KOPT-K1 (cell line): ENCODE data around the gene CAV1.

Experiments used
- H3K27ac ChIP-seq: fragments of 200-600 bp; sonication (generic); 2 replicates; pipeline ENCODE4 v1.5.1; 2016; ENCODE audit warnings: antibody characterized with exemption, mild to moderate bottlenecking, low read depth, low read length; ENCODE audit not compliant: poor library complexity, severe bottlenecking
- H3K36me3 ChIP-seq: fragments of 200-600 bp; sonication (generic); 2 replicates; pipeline ENCODE4 v1.5.1; 2017; ENCODE audit warnings: antibody characterized with exemption, mild to moderate bottlenecking, low read length, moderate library complexity; ENCODE audit not compliant: insufficient read depth
- H3K9me3 ChIP-seq: fragments of 200-600 bp; sonication (generic); 2 replicates; pipeline ENCODE4 v1.5.1; 2017; ENCODE audit warnings: antibody characterized with exemption, low read length, mild to moderate bottlenecking; ENCODE audit not compliant: insufficient read depth, poor library complexity, severe bottlenecking

Gene CAV1

DNA sequence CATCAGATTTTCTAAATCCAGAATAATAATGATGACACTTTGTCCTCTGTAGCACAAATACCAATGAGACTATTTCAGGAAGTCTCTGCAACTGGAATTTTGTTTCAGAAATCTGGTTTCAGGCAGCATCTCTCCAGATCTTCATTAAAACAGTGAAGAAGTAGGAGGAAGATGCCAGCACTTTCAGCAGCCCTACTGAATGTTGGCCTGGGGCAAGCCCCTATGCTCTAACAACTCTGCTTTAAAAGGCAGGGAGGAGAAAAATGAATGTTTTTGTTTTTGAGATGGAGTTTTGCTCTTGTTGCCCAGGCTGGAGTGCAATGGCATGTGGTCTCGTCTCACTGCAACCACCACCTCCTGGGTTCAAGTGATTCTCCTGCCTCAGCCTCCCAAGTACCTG, 7.2 kb upstream of the CAV1 start:
- Histone ChIP-seq H3K9me3 (no peaks in the 10 kb centered on the region), H3K27ac (no peak overlapping the region), H3K36me3 (no peaks in the 10 kb centered on the region)

DNA sequence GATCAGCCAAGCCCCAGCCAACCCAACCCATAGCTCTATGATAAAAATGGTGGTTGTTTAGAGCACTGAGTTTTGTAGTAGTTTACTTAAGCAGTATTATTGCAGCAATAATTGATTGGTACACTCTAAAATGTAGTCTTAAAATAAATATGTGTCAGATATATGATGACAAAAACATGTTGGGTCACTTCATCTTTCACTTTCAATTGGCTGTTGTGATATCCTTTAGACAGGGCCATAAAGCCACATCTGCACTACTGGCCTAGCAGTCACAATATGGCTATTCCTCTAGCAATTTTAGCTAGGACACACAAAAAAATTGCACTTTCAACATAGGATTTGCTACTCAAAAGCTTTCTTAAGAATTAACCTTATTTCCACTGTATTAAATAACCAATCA, 5.9 kb upstream of the CAV1 start:
- Histone ChIP-seq H3K36me3 (no peaks in the 10 kb centered on the region), H3K9me3 (no peaks in the 10 kb centered on the region), H3K27ac (no peak overlapping the region)

DNA sequence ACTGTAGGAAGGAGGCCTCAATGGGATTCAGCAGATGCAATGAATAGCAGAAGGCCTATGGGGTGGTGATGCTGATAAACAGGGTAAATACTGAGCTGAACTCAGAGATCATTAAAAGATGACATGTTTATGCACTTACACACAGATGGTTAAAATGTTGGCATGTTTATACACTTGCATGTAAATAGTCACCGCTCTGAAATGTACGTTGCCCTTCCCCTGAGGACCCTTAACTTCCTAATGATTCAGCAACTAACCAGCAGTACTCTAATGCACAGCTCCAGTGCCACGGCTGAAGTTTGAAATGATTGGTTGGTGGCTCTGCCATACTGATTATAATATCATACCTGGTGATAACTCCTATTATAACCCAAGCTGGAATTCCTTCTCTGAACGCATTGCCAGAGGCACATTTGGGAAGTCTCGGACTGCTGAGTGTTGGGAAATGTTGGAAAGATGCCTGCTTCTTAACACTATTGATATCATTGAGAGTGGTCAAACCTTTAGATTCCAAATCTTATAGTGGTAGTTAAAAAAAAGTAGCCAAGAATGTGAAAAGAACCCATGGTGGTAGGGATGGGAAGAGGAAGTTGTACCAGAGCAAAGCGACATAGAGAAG, 3.7 kb upstream of the CAV1 start:
- Histone ChIP-seq H3K36me3 (no peaks in the 10 kb centered on the region), H3K9me3 (no peaks in the 10 kb centered on the region), H3K27ac (no peak overlapping the region)

DNA sequence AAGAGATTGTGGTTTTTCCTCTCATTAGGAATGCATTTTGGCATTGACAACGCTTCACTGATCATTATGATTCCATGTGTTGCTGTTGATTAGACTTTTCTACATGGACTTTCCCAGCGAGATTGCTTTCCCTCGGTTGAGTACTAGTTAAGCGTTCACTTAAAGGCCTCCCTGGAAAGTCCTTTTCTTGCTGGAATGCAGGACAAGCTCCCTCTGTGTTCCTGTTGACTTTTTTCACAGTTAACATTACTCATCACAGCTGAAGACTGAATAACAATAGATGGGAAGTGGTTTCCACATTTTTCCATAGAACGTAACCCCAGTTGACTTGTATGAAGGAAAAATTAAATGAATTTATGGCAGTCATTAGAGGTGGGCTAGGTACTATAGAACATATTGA, 2.6 kb upstream of the CAV1 start:
- no peaks in the 10 kb centered on the region for H3K9me3 ChIP-seq

DNA sequence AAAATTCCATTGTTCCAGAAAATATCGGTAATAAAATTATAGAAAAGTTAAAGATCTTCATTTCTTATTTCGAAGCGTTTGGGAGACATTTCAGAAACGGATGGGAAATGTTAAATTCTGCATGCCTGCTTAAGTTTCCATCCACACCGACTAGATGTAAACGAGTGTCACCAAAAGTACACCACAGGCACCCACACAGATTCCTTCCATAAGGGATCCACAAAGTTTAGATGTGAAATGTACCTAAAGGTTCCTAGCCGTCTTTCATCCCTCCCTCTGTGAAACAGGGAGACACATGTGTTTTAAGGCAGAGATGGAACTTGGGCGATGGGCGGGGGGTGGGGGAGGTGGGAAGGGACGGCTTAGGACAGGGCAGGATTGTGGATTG, 621 bp upstream of the CAV1 start:
- Histone ChIP-seq H3K27ac (no peak overlapping the region), H3K9me3 (no peaks in the 10 kb centered on the region), H3K36me3 (no peaks in the 10 kb centered on the region)

More for the DNA sequence above, 2.6 kb upstream of the CAV1 start:
- H3K36me3 ChIP-seq: no peaks in the 10 kb centered on the region
- H3K27ac ChIP-seq: no peak overlapping the region

DNA sequence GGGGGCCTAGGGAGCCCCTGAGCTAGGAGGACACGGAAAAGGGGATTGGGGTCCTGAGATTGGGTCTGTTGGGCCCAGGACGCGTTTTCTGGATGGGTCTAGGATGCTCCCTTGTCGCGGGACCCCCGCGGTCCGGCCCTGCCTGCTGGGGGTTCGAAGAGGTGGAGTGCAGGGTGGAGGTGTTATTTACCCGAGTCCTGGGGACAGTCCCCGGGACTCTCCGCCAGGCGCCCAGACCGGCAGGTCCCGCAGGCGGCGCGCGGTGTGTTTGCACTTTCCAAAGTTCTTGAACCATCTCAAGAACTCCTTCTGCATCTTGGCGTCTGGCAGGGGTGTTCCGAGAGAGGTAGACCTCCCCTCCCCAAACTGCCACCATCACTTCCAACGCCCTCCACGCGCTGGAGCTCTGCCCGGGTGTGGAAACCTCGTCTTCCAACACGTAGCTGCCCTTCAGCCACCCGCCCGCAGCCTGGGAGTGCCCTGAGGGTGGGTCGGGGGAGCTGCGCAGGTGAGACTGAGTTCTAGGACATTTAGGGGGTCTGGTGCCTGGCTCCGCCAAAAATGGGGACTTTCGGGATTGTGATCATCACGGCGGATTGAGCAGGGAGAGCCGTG, 569 bp downstream of the CAV1 start:
- Histone ChIP-seq H3K36me3 (no peaks in the 10 kb centered on the region), H3K27ac (no peak overlapping the region), H3K9me3 (no peaks in the 10 kb centered on the region)

DNA sequence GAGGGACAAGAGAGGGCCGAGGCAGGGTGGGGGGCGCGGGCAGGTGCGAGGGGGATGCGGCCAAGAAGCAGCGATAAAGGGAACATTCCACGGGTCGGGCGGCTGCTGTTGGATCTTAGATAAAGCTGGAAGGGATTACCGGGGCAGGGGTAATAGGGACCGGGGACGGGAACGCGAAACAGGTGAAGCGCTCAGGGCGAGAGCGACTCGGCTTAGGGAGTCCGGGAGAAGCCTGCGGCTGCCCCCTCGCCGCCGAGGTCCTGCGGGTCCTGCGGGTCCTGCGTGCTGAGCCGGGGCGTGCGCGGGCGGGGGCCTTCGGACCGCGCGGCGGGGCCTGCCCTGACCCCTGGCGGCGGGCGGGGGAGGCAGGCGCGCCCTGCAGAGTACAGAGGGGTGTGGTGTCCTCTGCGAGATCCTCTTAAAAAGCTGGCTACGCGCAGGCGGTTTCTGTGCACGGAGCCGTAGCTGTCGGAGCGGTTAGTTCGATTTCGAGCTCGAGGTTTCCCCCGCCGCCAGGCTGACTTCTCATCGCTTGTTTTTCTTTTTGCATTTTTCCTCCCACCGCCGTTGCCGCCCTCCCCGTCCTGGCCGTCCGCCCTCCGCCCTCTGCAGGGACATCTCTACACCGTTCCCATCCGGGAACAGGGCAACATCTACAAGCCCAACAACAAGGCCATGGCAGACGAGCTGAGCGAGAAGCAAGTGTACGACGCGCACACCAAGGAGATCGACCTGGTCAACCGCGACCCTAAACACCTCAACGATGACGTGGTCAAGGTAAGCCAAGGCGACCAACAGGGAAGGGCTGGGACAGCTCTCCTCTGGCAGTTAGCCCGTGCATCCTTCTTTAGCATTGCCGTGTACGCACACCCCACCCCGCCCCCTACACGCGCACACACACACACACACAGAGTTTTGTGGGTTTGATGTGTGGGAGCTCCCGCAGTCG, 1.4 kb downstream of the CAV1 start:
- H3K27ac ChIP-seq: no peak overlapping the region
- H3K36me3 ChIP-seq: no peaks in the 10 kb centered on the region
- no peaks in the 10 kb centered on the region for H3K9me3 ChIP-seq

DNA sequence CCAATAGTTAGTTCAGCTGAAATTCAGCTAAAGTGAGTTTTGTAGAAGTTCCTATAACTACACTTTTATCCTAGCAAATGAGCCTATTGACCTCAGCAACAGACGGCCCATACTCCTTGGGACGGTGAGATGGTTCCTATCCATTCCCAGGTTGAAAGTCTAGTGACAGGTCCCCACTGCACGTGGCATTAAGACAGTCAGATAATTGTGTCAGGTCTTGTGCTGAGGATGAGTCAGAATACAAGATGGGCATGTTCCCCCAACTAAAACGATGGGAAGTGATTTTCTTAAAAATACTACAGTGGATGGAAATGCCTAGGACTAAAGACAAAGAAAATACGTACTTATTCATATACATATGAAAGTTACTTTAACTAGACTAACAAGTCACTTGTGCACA, 2.1 kb downstream of the CAV1 start:
- no peaks in the 10 kb centered on the region for H3K9me3 ChIP-seq
- no peak overlapping the region for H3K27ac ChIP-seq
- H3K36me3 ChIP-seq: no peaks in the 10 kb centered on the region

DNA sequence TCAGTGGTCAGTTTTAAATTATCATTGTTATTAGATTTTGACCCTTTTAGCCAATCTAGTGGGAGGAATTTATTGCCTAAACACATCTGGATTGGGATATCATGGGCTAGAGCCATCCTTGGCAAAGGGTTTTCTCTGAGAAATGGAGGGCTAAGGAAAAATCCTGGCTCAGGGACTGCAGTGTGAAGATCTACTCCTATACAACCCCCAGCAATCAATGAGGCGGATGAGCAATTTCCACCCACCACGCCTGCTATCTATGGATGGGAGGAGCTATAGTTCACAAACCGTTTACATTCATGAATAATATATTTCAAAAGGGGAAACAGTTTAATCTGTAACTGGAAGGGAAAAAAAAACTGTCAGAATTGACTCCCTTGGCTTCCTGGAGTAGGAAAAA, 2.7 kb downstream of the CAV1 start:
- H3K9me3 ChIP-seq: no peaks in the 10 kb centered on the region
- H3K36me3 ChIP-seq: no peaks in the 10 kb centered on the region
- H3K27ac ChIP-seq: no peak overlapping the region

DNA sequence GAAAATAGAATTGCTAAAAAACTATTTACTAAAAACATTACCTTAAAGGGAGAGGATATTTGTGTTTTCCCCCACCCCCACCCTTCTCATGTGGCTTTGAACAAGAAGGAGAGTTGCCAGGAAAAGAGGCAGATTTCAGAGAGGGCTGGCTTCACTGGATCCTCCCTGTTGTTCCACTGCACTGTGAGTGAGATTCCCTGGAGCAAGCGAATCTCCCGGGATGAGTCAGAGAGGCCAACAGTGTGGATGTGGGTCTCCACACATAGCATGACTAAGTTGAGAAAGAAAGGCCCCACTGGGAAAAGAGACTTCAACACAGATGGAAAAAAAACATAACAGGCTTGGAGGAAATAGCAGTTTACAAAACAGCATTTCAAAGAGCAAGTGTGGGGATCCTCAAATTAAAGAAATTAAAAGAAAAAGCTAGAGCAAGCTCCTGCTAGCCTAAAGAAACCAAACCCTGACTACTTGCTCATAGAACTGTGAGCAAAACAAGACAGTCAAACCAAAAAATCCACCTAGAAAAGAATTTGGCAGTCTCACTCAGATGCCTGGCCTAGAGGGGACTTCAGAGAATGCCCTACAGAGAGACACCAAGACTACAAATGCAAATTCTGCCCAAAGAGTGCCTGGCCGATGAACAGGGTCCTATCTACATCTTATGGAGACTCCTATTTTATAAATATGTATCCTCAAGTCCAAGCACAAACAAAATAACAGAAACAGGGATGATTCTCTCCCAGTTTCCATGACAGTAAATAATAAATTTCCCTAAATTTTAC, 3.4 kb downstream of the CAV1 start:
- Histone ChIP-seq H3K27ac (no peak overlapping the region), H3K36me3 (no peaks in the 10 kb centered on the region), H3K9me3 (no peaks in the 10 kb centered on the region)

DNA sequence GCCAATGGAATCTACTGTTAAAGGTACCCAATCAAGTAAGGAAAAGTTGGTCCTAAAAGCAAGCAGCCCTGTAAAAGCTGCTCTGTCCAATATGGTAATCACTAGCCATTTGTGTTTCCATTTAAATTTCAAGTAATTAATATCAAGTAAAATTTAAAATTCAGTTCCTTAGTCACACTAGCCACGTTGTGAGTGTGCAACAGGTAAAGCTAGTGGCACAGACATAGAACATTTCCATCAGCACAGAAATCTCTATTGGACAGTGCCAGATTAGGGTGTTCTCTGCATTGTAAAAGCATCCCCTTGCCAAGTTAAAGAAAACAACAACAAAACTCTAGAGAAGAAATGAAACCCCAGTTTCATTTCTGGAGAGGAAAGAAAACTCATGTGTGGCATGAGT, 4.4 kb downstream of the CAV1 start:
- H3K36me3 ChIP-seq: no peaks in the 10 kb centered on the region
- H3K27ac ChIP-seq: no peak overlapping the region
- H3K9me3 ChIP-seq: no peaks in the 10 kb centered on the region

DNA sequence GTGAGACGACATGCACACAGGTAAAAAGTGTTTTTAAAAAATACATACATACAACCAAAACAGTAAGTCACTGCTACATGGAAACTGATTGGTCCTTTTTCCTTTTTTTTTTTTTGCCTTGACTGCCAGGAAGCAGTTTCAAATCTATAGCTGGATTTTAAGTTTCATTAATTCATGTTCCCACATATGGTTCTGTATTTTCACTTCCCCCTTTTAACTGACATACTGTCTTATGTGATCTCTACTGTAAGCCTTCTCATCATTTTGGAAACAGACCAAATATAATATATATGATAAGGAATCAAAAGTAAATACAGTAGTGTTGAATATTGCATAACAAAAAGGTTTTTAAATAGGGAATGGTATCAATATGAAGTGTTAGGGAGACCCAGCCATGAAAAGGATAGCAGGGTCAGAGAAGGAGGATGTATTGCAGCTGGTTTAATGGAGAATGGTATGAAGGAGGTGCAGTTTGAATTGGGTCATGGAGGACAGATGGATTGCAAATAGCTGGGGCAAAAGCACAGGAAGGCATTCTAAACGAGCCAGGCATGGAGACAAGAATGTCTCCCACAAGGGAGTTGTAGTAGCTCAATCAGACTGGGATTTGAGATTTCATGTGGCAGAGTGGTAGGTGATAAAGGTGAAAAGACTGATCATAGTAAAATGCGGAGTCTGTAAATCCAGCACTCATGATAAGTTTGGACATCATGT, 5.4 kb downstream of the CAV1 start:
- Histone ChIP-seq H3K27ac (no peak overlapping the region), H3K36me3 (no peaks in the 10 kb centered on the region), H3K9me3 (no peaks in the 10 kb centered on the region)

DNA sequence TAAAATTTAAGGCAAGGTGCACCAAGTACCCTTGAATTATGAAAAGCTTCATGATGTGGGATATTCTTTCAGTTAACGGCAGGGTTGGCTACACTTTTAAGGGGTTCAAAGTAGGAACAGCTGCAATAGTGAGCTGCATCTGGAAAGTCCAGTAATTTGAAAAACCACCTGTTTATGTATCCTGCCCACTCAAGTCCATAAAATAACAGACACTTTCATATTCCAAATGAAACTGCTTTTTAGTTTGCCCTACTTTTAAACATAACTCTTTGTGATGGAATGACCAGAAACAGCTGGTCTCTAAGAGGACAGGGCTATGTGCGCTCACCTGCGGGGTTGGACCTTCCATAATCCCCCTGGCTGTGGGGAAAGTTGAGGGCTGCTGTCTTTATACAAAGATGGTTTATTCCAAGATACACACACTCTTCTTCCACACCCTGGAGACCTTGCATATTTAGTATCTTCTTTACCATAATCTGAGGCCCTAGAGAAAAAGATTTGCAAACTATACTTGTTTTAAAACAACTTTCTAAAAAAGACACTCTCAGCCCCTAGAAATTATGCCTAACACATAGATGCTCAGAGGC, 7.4 kb downstream of the CAV1 start:
- no peaks in the 10 kb centered on the region for H3K9me3 ChIP-seq
- H3K36me3 ChIP-seq: no peaks in the 10 kb centered on the region
- no peak overlapping the region for H3K27ac ChIP-seq

DNA sequence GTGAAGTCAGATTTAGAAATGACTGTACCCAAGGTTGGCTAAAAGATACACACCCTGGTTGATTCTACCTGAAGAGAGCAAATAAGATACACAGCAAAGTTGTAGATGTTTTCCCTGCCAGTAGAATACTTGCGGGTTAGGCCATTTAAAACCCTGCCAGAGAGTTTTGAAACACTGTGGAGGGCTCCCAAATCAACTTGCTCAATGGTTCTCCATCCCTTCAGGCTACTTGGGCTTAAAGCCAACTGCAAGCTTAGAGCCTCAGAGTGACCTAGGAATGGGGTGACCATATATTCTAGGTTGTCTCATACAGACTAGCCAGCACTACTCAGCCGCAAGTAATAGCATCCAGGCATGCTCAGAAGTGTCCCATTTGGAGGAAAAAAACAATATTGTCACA, 10.0 kb downstream of the CAV1 start:
- Histone ChIP-seq H3K27ac (no peak overlapping the region), H3K36me3 (no peaks in the 10 kb centered on the region), H3K9me3 (peaks cover 8% of the 10 kb centered on the region)
